Measurements from ENCODE around the gene ALK.
A peak's percentile ranks its signal among the peaks of the same experiment; 100 is the strongest.
"Not testable (repeated sequence)": the region's sequence is repeated elsewhere in the genome, so short reads cannot be mapped to it uniquely, and the experiment has no call there.

Gene ALK

GRCh38 chr2:29847886-29848285 is 73.5 kb downstream of the ALK start:
- DNase-seq (ENCODE audit: low read depth, low spot score), result no peak
- no peak overlapping the region for H3K27ac ChIP-seq

- H3K27ac ChIP-seq, result no peak overlapping the region
- DNase-seq (ENCODE audit: low read depth, low spot score), result no peak
Observed at GRCh38 chr2:29844713-29845326, 76.6 kb downstream of the ALK start.

GRCh38 chr2:29841386-29842004 is 79.9 kb downstream of the ALK start:
- H3K27ac ChIP-seq, result no peak overlapping the region
- no peak for DNase-seq (ENCODE audit: low read depth, low spot score)

- no peak for DNase-seq (ENCODE audit: low read depth, low spot score)
- H3K27ac ChIP-seq, result no peak overlapping the region
Observed at GRCh38 chr2:29839306-29839705, 82.1 kb downstream of the ALK start.

GRCh38 chr2:29837925-29838324 is 83.5 kb downstream of the ALK start:
- DNase-seq (ENCODE audit: low read depth, low spot score), result no peak
- H3K27ac ChIP-seq, result no peak overlapping the region

GRCh38 chr2:29834624-29835023 is 86.8 kb downstream of the ALK start:
- no peak overlapping the region for H3K27ac ChIP-seq
- DNase-seq (ENCODE audit: low read depth, low spot score), result no peak

- H3K27ac ChIP-seq, result no peak overlapping the region
Observed at GRCh38 chr2:29834036-29834540, 87.3 kb downstream of the ALK start.

GRCh38 chr2:29831560-29831959 is 89.8 kb downstream of the ALK start:
- no peak for DNase-seq (ENCODE audit: low read depth, low spot score)
- no peak overlapping the region for H3K27ac ChIP-seq

More at GRCh38 chr2:29834036-29834540, 87.3 kb downstream of the ALK start:
- no peak for DNase-seq (ENCODE audit: low read depth, low spot score)

- H3K27ac ChIP-seq, result no peak overlapping the region
- DNase-seq (ENCODE audit: low read depth, low spot score), result no peak
Observed at GRCh38 chr2:29829841-29830240, 91.5 kb downstream of the ALK start.

- not testable (repeated sequence) for DNase-seq (ENCODE audit: low read depth, low spot score); H3K27ac ChIP-seq
Observed at GRCh38 chr2:29824145-29824544, 97.2 kb downstream of the ALK start.

- no peak overlapping the region for H3K27ac ChIP-seq
- DNase-seq (ENCODE audit: low read depth, low spot score), result no peak
Observed at GRCh38 chr2:29821591-29821990, 99.8 kb downstream of the ALK start.

- no peak for DNase-seq (ENCODE audit: low read depth, low spot score)
- H3K27ac ChIP-seq, result no peak overlapping the region
Observed at GRCh38 chr2:29819570-29819969, 101.8 kb downstream of the ALK start.

GRCh38 chr2:29817801-29818680 is 103.3 kb downstream of the ALK start:
- no peak for DNase-seq (ENCODE audit: low read depth, low spot score)
- no peak overlapping the region for H3K27ac ChIP-seq

GRCh38 chr2:29817299-29817698 is 104.1 kb downstream of the ALK start:
- no peak overlapping the region for H3K27ac ChIP-seq
- no peak for DNase-seq (ENCODE audit: low read depth, low spot score)

- no peak overlapping the region for H3K27ac ChIP-seq
- no peak for DNase-seq (ENCODE audit: low read depth, low spot score)
Observed at GRCh38 chr2:29816651-29817050, 104.7 kb downstream of the ALK start.

GRCh38 chr2:29811378-29811777 is 110.0 kb downstream of the ALK start:
- peak; percentile 72 for DNase-seq (ENCODE audit: low read depth, low spot score)
- no peak overlapping the region for H3K27ac ChIP-seq

GRCh38 chr2:29810956-29811355 is 110.4 kb downstream of the ALK start:
- DNase-seq (ENCODE audit: low read depth, low spot score), result no peak
- no peak overlapping the region for H3K27ac ChIP-seq

- DNase-seq (ENCODE audit: low read depth, low spot score), result no peak
- no peak overlapping the region for H3K27ac ChIP-seq
Observed at GRCh38 chr2:29808321-29808720, 113.1 kb downstream of the ALK start.

- no peak overlapping the region for H3K27ac ChIP-seq
- no peak for DNase-seq (ENCODE audit: low read depth, low spot score)
Observed at GRCh38 chr2:29807082-29807481, 114.3 kb downstream of the ALK start.

- DNase-seq (ENCODE audit: low read depth, low spot score), result no peak
- H3K27ac ChIP-seq, result no peak overlapping the region
Observed at GRCh38 chr2:29806461-29806860, 114.9 kb downstream of the ALK start.

- DNase-seq (ENCODE audit: low read depth, low spot score), result no peak
- H3K27ac ChIP-seq, result no peak overlapping the region
Observed at GRCh38 chr2:29804671-29805070, 116.7 kb downstream of the ALK start.
